ENCODE results near the gene KRTAP24-1.

DNA sequence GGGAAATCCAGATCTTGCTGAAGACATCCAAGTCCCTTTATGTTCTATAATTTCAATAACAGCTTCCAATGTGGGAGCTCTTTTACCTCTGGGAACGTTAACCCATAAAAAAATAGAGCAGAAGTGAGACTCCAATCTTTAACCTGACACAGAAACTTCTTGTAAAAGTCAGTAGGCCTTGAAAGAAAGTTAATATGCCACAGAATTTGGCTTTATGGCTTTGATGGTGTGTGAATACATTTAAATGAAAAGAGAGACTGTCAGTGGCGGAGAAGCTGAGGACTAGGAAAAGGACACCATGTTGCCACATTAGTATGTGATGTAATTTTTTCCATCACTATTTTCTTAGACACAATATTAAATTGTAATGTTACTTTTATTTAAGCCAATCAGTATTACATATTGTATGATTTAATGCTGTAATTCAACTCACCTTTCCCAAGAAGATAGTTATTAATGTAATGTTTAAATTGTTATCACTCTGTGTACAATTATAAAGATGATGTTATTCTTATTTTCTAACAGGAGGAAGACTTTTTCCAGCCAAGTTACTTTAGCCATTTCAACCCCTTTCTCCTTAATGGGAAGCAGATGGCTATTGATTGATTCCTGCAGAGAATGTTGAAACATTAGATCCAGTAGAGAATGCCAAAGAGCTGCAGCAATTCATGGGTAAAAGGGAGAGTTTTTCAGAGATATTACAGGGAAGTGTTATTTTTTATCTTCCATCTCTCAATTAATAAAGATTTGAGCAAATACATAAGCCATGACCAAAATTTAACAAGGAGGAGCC is 49.3 kb downstream of the KRTAP24-1 start:
- TF ChIP-seq, protein P1, sequence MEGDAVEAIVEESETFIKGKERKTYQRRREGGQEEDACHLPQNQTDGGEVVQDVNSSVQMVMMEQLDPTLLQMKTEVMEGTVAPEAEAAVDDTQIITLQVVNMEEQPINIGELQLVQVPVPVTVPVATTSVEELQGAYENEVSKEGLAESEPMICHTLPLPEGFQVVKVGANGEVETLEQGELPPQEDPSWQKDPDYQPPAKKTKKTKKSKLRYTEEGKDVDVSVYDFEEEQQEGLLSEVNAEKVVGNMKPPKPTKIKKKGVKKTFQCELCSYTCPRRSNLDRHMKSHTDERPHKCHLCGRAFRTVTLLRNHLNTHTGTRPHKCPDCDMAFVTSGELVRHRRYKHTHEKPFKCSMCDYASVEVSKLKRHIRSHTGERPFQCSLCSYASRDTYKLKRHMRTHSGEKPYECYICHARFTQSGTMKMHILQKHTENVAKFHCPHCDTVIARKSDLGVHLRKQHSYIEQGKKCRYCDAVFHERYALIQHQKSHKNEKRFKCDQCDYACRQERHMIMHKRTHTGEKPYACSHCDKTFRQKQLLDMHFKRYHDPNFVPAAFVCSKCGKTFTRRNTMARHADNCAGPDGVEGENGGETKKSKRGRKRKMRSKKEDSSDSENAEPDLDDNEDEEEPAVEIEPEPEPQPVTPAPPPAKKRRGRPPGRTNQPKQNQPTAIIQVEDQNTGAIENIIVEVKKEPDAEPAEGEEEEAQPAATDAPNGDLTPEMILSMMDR (conservative IDR thresholded peaks at IDR 0.05; ENCODE audit: low read depth, low read length), result no peak
- TF ChIP-seq CEBPB (IDR thresholded peaks at IDR 0.05; ENCODE audit: low read depth, low read length) (no peak), POLR2A (IDR thresholded peaks at IDR 0.05; ENCODE audit: low read depth, low read length) (no peak), BHLHE40 (IDR thresholded peaks at IDR 0.05; ENCODE audit: low read depth, low read length) (no peak)
